AG09319 (cell line): ENCODE data around the gene ESPN.

Experiments used
- DNase-seq: peaks from one replicate; pipeline ENCODE4 v3.0.0-alpha.2; 2010; ENCODE audit warnings: low read depth; ENCODE audit errors: extremely low read depth
- CTCF ChIP-seq: IDR thresholded peaks from 2 replicates; pipeline ENCODE4 v1.5.1; 2011; ENCODE audit warnings: low read depth, mild to moderate bottlenecking, inconsistent platforms, low read length, moderate library complexity

ESPN gene

GRCh38 chr1:6397844-6398441 is 26.6 kb upstream of the ESPN start:
- TF ChIP-seq CTCF: no peak
- no peak for DNase-seq

- TF ChIP-seq CTCF: no peak
- DNase-seq: no peak
Measured at GRCh38 chr1:6399294-6399693, 25.3 kb upstream of the ESPN start.

GRCh38 chr1:6401673-6402072 is 22.9 kb upstream of the ESPN start:
- no peak for TF ChIP-seq CTCF
- no peak for DNase-seq

GRCh38 chr1:6408023-6408422 is 16.6 kb upstream of the ESPN start:
- no peak for DNase-seq
- TF ChIP-seq CTCF: no peak

- DNase-seq: no peak
- TF ChIP-seq CTCF: no peak
Measured at GRCh38 chr1:6409053-6409452, 15.5 kb upstream of the ESPN start.

GRCh38 chr1:6409733-6410132 is 14.8 kb upstream of the ESPN start:
- TF ChIP-seq CTCF: no peak

GRCh38 chr1:6410248-6410893 is 14.2 kb upstream of the ESPN start:
- no peak for TF ChIP-seq CTCF
- DNase-seq: no peak

More at GRCh38 chr1:6409733-6410132, 14.8 kb upstream of the ESPN start:
- DNase-seq: no peak
